PFSK-1 (cell line): Measurements from ENCODE around the gene PNLIPRP2.

Source experiments
- FOXP2 ChIP-seq: optimal IDR thresholded peaks from 2 replicates; pipeline ENCODE3; 2011; ENCODE audit warnings: borderline replicate concordance, control low read depth, inconsistent platforms; ENCODE audit not compliant: insufficient read depth; ENCODE audit errors: extremely low read length, extremely low read depth
- POLR2AphosphoS5 ChIP-seq: IDR thresholded peaks from 2 replicates; pipeline ENCODE4 v1.6.1; 2012; ENCODE audit warnings: low read depth, mild to moderate bottlenecking, control low read depth, low read length, moderate library complexity
- SIN3A ChIP-seq: IDR thresholded peaks from 2 replicates; pipeline ENCODE4 v1.6.1; 2012; ENCODE audit warnings: mild to moderate bottlenecking, low read length, moderate library complexity, borderline replicate concordance; ENCODE audit not compliant: insufficient read depth
- TAF1 ChIP-seq: IDR thresholded peaks from 2 replicates; pipeline ENCODE4 v1.6.1; 2012; ENCODE audit warnings: low read length, control low read depth, borderline replicate concordance; ENCODE audit not compliant: insufficient read depth
- TF ChIP-seq, protein P1 (sequence below), 2 experiments: IDR thresholded peaks; 2 replicates each; pipeline versions ENCODE4 v1.6.1 to v1.8.0; 2011 to 2012; ENCODE audit warnings: low read depth in 2 of 2, low read length in 2 of 2, control low read depth in 1 of 2, inconsistent platforms in 1 of 2, mild to moderate bottlenecking in 1 of 2, moderate library complexity in 1 of 2; ENCODE audit not compliant: insufficient read depth in 1 of 2

PNLIPRP2 gene

DNA sequence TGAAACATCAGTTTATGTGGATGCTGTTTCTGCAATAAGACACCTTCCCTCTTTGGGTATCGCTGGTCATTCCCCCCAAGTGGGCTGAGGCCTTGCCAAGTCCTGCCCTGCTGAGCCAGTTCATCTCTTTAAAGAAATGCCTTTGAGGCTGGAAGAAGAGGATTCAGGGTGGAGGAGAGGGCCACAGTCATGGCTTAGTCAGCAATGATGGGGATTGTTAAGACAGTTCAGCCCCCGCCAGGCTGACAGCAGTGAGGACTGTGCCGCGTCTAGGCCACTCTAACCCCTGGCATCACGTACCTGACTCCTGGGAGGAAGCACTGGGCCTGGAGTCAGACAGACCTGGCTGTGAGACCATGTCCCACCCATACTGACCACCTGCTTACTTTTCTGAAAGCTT is 48.3 kb downstream of the PNLIPRP2 start:
- TF ChIP-seq SIN3A (no peak), TAF1 (no peak), FOXP2 (no peak), POLR2AphosphoS5 (no peak)
- TF ChIP-seq, protein P1, sequence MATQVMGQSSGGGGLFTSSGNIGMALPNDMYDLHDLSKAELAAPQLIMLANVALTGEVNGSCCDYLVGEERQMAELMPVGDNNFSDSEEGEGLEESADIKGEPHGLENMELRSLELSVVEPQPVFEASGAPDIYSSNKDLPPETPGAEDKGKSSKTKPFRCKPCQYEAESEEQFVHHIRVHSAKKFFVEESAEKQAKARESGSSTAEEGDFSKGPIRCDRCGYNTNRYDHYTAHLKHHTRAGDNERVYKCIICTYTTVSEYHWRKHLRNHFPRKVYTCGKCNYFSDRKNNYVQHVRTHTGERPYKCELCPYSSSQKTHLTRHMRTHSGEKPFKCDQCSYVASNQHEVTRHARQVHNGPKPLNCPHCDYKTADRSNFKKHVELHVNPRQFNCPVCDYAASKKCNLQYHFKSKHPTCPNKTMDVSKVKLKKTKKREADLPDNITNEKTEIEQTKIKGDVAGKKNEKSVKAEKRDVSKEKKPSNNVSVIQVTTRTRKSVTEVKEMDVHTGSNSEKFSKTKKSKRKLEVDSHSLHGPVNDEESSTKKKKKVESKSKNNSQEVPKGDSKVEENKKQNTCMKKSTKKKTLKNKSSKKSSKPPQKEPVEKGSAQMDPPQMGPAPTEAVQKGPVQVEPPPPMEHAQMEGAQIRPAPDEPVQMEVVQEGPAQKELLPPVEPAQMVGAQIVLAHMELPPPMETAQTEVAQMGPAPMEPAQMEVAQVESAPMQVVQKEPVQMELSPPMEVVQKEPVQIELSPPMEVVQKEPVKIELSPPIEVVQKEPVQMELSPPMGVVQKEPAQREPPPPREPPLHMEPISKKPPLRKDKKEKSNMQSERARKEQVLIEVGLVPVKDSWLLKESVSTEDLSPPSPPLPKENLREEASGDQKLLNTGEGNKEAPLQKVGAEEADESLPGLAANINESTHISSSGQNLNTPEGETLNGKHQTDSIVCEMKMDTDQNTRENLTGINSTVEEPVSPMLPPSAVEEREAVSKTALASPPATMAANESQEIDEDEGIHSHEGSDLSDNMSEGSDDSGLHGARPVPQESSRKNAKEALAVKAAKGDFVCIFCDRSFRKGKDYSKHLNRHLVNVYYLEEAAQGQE (IDR thresholded peaks at IDR 0.05; ENCODE audit: insufficient read depth in 1 of 2, low read depth in 2 of 2, low read length in 2 of 2), result no peak

DNA sequence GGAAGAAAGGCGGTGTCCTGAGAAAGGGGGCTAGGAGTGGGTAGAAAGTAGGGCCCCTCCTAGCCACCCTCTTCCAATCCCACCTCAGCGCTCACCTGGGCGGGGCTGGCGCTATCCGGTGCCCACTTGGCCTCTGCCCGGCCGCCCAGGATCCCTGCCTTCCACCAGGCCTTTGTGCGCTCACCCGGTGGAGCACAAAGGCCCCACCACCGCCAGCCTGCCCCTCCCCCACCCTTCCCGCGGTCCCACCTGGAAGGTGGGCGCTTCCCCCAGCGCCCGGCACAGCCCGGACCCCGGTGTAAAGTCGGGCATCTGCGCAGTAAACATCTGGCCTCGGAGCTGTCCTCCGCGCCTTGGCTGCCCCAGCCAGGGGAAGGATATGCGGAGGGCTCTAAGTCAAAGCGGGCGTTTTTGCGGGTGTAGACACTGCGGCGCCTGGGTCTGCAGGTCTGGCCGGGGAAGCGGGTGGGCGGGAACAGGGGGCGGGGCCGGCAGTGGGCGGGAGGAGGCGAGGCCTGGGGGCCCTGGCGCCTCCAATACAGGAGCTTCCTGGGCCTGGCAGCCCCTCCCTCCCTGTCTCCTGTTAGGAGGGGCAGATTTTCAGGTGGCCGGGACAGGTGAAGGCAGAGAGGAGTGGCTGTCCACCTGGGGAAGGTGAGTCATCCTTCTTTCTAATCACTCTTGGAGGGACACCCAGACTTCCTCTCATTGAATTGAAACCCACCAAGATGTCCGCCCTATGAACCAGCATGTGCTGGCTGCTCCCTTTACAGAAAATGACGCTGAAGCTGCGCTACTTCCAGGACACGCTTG is 49.3 kb downstream of the PNLIPRP2 start:
- TF ChIP-seq SIN3A (no peak), TAF1 (no peak), POLR2AphosphoS5 (no peak), FOXP2 (no peak)
- TF ChIP-seq, protein P1 (IDR thresholded peaks at IDR 0.05; ENCODE audit: insufficient read depth in 1 of 2, low read depth in 2 of 2, low read length in 2 of 2), result no peak

DNA sequence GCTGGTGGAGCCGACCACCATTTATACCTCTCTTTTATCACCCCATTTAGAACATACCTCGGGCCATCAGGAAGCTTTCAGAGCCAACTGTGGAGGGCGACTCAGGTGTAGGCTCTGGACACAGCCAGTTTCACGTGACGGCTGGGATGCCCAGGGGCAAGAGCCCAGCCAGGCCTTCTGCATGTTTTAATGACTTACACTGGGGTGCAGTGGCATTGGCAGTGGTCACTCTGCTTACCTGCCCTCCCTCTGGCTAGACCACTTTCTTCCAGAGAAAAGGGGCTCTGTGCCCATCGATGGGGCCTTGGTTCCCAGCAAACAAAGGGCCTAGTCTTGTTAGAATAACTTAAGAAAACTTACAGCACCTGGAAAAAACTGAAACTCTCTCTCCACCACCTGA is 50.0 kb downstream of the PNLIPRP2 start:
- TF ChIP-seq POLR2AphosphoS5, result no peak
- TF ChIP-seq, protein P1 (IDR thresholded peaks at IDR 0.05; ENCODE audit: insufficient read depth in 1 of 2, low read depth in 2 of 2, low read length in 2 of 2), result no peak
- no peak for TF ChIP-seq SIN3A
- no peak for TF ChIP-seq FOXP2
- no peak for TF ChIP-seq TAF1

DNA sequence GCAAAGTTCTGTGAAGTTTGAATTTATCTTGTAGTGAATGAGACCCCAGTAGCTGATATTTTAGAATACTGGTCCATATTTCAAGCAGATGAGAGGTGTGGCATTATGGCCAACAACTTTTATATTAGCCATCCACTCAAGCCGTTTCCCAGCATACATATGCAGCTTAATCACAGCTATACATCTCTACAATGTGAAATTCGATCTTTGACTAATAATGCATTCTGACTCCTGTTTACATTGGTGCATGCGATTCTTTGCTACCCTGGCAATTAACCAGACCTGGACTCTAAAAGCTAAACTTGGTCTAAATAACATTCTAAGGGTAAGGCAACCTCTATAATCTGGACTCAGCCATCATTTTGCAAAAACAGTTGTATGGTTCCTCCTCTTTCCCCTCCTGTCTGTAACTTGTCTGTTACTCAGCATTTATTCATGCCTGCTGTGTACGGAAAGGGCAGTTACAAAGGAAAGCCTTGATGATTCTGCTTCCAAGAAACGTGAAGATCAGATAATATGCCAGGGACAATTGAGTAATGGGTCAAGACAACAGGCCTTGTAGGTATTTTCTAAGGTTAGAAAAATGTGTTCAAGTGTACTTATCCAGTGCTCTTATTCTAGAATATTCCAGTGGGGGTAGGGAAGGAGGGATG is 50.6 kb downstream of the PNLIPRP2 start:
- TF ChIP-seq TAF1 (no peak), FOXP2 (no peak), SIN3A (no peak), POLR2AphosphoS5 (no peak)
- TF ChIP-seq, protein P1 (IDR thresholded peaks at IDR 0.05; ENCODE audit: insufficient read depth in 1 of 2, low read depth in 2 of 2, low read length in 2 of 2), result no peak
